Measurements from ENCODE around the gene SYT9. TPM values are rescaled to one million over a fixed set of nuclear protein-coding genes. Genes with fewer than 3 reads are reported as not detected.

The SYT9 gene
- total RNA-seq, 1 experiment from 2014 or later: not detected

- ChIA-PET CTCF (interaction anchor here (0.6 to 1.9 kb wide), 6 partner anchors 8 to 172 kb away, joined by 3 to 6 read pairs (median 4); no protein-coding TSS in a partner anchor), POLR2A (no interaction called here)
- Mint-ChIP-seq H3K27ac (ENCODE audit: low read depth, unreplicated experiment) (no peak within 1 kb of the TSS), H3K36me3 (ENCODE audit: insufficient read depth, unreplicated experiment) (no peaks in the 10 kb centered on the region), H3K9me3 (ENCODE audit: unreplicated experiment) (no peaks in the 10 kb centered on the region), H3K27me3 (ENCODE audit: insufficient read depth, unreplicated experiment) (no peaks in the 10 kb centered on the region), H3K4me3 (ENCODE audit: unreplicated experiment) (no peak within 1 kb of the TSS), H3K4me1 (ENCODE audit: insufficient read depth, unreplicated experiment) (peaks cover 7% of the 10 kb centered on the region)
- no peak for TF ChIP-seq CTCF (IDR thresholded peaks at IDR 0.05; ENCODE audit: unreplicated experiment)
- BruUV-seq (replicated peaks): no TSS peak
- intact Hi-C loops (cut with micrococcal nuclease): no loop called here
- no peak for DNase-seq (ENCODE audit: unreplicated experiment)
Measured at GRCh38 chr11:7485186-7486097, 233.7 kb downstream of the SYT9 start, which contains the start of gene OLFML1. Gene OLFML1, plus strand, starts transcription at chr11:7485506. Its CDS starts 370 bp downstream, at chr11:7485876.

- no TSS peak for BruUV-seq (replicated peaks)
- ChIA-PET CTCF (interaction anchor here (0.6 to 1.9 kb wide), 5 partner anchors 12 to 132 kb away, joined by 3 to 6 read pairs (median 4); partner anchors contain the start of gene PPFIBP2), POLR2A (no interaction called here)
- H3K27ac Mint-ChIP-seq (ENCODE audit: low read depth, unreplicated experiment): no peak overlapping the region
- peaks cover 11% of the 10 kb centered on the region for H3K4me1 Mint-ChIP-seq (ENCODE audit: insufficient read depth, unreplicated experiment)
- H3K27me3 Mint-ChIP-seq (ENCODE audit: insufficient read depth, unreplicated experiment): no peaks in the 10 kb centered on the region
- H3K4me3 Mint-ChIP-seq (ENCODE audit: unreplicated experiment): no peak overlapping the region
- H3K36me3 Mint-ChIP-seq (ENCODE audit: insufficient read depth, unreplicated experiment): no peaks in the 10 kb centered on the region
- no peak for DNase-seq (ENCODE audit: unreplicated experiment)
- intact Hi-C loops (cut with micrococcal nuclease): no loop called here
- TF ChIP-seq CTCF (IDR thresholded peaks at IDR 0.05; ENCODE audit: unreplicated experiment): no peak
- H3K9me3 Mint-ChIP-seq (ENCODE audit: unreplicated experiment): no peaks in the 10 kb centered on the region
Measured at GRCh38 chr11:7486098-7486780, 234.5 kb downstream of the SYT9 start.

- BruUV-seq (replicated peaks): no TSS peak
- no peak for DNase-seq (ENCODE audit: unreplicated experiment)
- H3K4me3 Mint-ChIP-seq (ENCODE audit: unreplicated experiment): no peak overlapping the region
- POLR2A ChIA-PET: no interaction called here
- peaks cover 11% of the 10 kb centered on the region for H3K4me1 Mint-ChIP-seq (ENCODE audit: insufficient read depth, unreplicated experiment)
- H3K9me3 Mint-ChIP-seq (ENCODE audit: unreplicated experiment): no peaks in the 10 kb centered on the region
- no peaks in the 10 kb centered on the region for H3K27me3 Mint-ChIP-seq (ENCODE audit: insufficient read depth, unreplicated experiment)
- CTCF ChIA-PET: interaction anchor here (0.7 to 1.9 kb wide), 5 partner anchors 11 to 34 kb away, joined by 3 to 6 read pairs (median 4); partner anchors contain the start of gene PPFIBP2
- no peak for TF ChIP-seq CTCF (IDR thresholded peaks at IDR 0.05; ENCODE audit: unreplicated experiment)
- intact Hi-C loops (cut with micrococcal nuclease): no loop called here
- no peaks in the 10 kb centered on the region for H3K36me3 Mint-ChIP-seq (ENCODE audit: insufficient read depth, unreplicated experiment)
- no peak overlapping the region for H3K27ac Mint-ChIP-seq (ENCODE audit: low read depth, unreplicated experiment)
Measured at GRCh38 chr11:7486781-7487140, 235.1 kb downstream of the SYT9 start.

- POLR2A ChIA-PET: no interaction called here
- no peak for DNase-seq (ENCODE audit: unreplicated experiment)
- intact Hi-C loops (cut with micrococcal nuclease): no loop called here
- Mint-ChIP-seq H3K4me1 (ENCODE audit: insufficient read depth, unreplicated experiment) (peaks cover 11% of the 10 kb centered on the region), H3K27ac (ENCODE audit: low read depth, unreplicated experiment) (no peak overlapping the region), H3K4me3 (ENCODE audit: unreplicated experiment) (no peak overlapping the region), H3K9me3 (ENCODE audit: unreplicated experiment) (no peaks in the 10 kb centered on the region), H3K27me3 (ENCODE audit: insufficient read depth, unreplicated experiment) (no peaks in the 10 kb centered on the region), H3K36me3 (ENCODE audit: insufficient read depth, unreplicated experiment) (no peaks in the 10 kb centered on the region)
- BruUV-seq (replicated peaks): no TSS peak
- CTCF ChIA-PET: interaction anchor here (0.7 to 1.3 kb wide), 3 partner anchors 14 to 33 kb away, joined by 3 to 4 read pairs (median 3); partner anchors contain the start of gene PPFIBP2
- no peak for TF ChIP-seq CTCF (IDR thresholded peaks at IDR 0.05; ENCODE audit: unreplicated experiment)
Measured at GRCh38 chr11:7487360-7487759, 235.7 kb downstream of the SYT9 start.

All from MCF 10A (cell line).